IPS-NIHi11 (cell line): ENCODE measurements around the gene PBLD.

Experiments used
- DNase-seq: peaks from one replicate; pipeline ENCODE4 v3.0.0; 2012; ENCODE audit warnings: mixed read lengths, low spot score

Gene PBLD

GRCh38 chr10:68233046-68233445 lies 99.7 kb downstream of the PBLD start:
- no peak for DNase-seq
